GM18868 (cell line): ENCODE data around the gene ERVW-1.
"Not testable (repeated sequence)": the region's sequence is repeated elsewhere in the genome, so short reads cannot be mapped to it uniquely, and the experiment has no call there.

Source experiments
- ATAC-seq: cut with Tn5 transposase; IDR thresholded peaks from one replicate; pipeline ENCODE4 v1.9.1; 2021; ENCODE audit warnings: mild to moderate bottlenecking, moderate library complexity; ENCODE audit not compliant: unreplicated experiment

The ERVW-1 gene, protein sequence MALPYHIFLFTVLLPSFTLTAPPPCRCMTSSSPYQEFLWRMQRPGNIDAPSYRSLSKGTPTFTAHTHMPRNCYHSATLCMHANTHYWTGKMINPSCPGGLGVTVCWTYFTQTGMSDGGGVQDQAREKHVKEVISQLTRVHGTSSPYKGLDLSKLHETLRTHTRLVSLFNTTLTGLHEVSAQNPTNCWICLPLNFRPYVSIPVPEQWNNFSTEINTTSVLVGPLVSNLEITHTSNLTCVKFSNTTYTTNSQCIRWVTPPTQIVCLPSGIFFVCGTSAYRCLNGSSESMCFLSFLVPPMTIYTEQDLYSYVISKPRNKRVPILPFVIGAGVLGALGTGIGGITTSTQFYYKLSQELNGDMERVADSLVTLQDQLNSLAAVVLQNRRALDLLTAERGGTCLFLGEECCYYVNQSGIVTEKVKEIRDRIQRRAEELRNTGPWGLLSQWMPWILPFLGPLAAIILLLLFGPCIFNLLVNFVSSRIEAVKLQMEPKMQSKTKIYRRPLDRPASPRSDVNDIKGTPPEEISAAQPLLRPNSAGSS

GRCh38 chr7:92477681-92478080 lies at the start of gene ERVW-1:
ERVW-1 (minus strand) TSS chr7:92477946; CDS start chr7:92470381, 7,565 bp downstream.
- not testable (repeated sequence) for ATAC-seq

- no peak for ATAC-seq
These were observed 45.4 kb upstream of the ERVW-1 start for GRCh38 chr7:92523110-92523509.

- no peak for ATAC-seq
These were observed 42.3 kb upstream of the ERVW-1 start for GRCh38 chr7:92520024-92520423.

GRCh38 chr7:92517631-92518030 lies 39.9 kb upstream of the ERVW-1 start:
- ATAC-seq = no peak

DNA sequence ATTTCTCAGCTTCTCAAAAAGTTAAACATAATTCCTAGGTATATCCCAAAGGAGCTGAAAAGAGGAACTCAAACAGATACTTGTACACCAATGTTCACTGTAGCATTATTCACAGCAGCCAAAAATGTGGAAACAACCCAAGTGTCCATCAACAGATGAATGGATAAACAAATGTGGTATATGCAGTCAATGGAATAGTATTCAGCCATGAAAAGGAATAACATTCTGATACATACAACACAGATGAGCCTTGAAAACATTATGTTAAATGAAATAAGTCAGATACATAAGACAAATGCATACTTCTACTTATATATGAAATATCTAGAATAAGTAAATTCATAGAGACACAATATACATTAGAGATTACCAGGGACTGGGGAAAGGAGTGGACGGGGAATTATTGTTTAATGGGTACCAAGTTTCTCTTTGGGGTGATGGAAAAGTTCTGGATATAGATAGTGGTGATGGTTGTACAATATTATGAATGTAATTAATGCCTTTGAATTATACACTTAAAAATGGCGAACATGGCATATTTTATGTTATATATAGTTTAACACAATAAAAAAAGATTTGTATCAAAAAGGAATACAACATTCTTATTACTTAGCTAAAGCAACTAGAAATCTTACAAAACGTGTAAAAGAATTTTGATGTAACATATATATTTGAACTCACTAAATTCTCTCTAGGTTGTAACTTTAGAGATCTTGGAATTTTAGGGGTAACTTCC lies 35.6 kb upstream of the ERVW-1 start:
- no peak for ATAC-seq

DNA sequence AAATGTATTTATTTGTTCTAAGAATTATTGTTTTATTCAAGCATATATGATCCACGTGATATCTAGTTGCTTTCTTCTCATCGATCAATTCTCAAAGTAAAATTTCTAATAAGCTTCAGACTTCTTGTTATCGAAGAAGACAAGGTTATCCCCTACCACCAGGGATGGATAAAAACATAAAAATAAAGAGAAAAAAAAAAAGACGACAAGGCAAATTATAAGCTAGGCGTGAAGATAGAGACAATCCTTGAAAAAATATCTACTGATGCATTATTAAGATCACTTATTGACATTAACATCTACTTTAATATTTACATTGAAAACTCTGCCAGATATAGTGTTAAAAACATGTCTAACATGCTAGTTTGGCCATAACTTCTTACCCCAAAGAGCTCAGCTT lies 31.2 kb upstream of the ERVW-1 start:
- no peak for ATAC-seq

- no peak for ATAC-seq
These were observed 28.6 kb upstream of the ERVW-1 start for GRCh38 chr7:92506363-92506762.

- ATAC-seq = no peak
These were observed 26.8 kb upstream of the ERVW-1 start for GRCh38 chr7:92504563-92504962.

GRCh38 chr7:92503767-92504166 lies 26.0 kb upstream of the ERVW-1 start:
- ATAC-seq = no peak

DNA sequence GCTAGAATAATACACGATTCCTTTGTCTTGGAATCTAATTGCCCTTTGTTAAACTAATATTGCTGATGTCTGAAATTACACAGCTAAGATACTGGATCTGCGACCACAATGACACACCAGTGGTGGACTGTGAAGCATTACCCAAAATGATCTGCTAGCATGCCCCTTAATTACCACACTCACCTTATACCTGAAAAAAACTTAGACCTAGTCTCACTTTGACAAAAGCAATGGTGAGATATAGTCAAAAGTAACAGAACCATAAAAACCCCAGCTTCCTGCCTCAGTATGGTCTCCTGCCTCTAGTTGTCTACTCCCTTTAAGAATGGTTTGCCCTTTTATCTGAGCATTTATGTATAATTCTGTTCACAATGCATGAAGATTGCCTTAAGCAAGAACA lies 20.8 kb upstream of the ERVW-1 start:
- no peak for ATAC-seq

DNA sequence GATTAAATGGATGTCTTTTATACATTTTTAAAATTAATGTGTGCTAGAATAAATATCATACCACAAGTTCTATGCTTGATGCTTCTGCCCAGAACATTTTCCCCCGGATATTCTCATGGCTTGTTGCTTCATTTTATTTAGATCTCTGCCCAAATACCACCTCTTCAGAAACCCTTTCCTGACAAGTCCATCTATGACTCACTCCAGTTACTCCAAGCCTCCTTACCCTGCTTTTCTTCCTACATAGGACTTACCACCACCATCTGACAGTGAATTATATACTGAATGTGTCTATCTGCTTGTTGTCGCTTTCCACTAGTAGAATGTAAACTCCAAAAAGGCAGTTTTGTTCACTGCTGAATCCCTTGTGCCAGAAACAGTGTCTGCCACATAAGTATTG lies 19.1 kb upstream of the ERVW-1 start:
- no peak for ATAC-seq

- no peak for ATAC-seq
These were observed 11.9 kb upstream of the ERVW-1 start for GRCh38 chr7:92489634-92490033.

- no peak for ATAC-seq
These were observed 10.1 kb upstream of the ERVW-1 start for GRCh38 chr7:92487804-92488203.

DNA sequence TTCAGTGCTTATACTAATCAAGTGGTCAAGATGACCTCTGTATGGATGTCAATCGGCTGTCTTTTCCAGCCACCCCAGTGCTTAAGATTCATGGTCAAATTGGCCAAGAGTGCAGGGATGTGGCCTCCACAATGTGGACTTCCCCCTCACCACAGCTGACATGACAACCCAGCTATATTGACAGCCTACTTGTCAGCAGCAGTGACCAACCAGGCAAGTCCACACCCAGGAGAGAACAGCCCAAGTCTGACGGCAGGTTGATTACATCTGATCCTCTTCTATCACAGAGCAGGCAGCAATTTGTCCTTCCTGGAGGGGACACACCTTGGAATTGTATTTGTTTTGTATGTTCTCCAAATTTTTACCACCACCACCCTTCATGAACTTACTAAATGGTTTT lies 8.2 kb upstream of the ERVW-1 start:
- ATAC-seq = no peak

- no peak for ATAC-seq
These were observed 7.6 kb upstream of the ERVW-1 start for GRCh38 chr7:92485267-92485892.

- not testable (repeated sequence) for ATAC-seq
These were observed 6.5 kb upstream of the ERVW-1 start for GRCh38 chr7:92484226-92484625.

DNA sequence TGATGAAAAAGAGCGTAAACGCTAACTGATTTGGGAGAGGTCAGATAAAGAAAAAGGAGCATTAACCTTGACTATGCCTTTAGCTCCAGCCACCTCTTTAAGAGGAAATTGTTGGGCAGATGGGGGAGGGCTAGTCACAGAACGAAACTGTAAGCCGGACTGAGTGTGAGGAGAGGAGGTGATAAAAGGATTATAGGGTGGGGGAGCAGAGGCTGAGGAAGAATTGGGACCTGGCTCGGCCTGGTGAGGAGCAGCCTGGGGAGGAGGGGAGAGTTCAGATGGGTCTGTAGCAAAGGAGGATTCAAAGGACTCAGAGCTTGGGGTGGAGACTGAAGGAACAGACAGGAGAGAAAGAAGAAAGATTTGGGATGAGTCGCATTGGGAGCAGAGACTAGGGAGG lies 5.9 kb upstream of the ERVW-1 start:
- ATAC-seq = not testable (repeated sequence)

- not testable (repeated sequence) for ATAC-seq
These were observed 1.4 kb upstream of the ERVW-1 start for GRCh38 chr7:92479146-92479545.

GRCh38 chr7:92478711-92479110 lies 965 bp upstream of the ERVW-1 start:
- ATAC-seq = no peak

DNA sequence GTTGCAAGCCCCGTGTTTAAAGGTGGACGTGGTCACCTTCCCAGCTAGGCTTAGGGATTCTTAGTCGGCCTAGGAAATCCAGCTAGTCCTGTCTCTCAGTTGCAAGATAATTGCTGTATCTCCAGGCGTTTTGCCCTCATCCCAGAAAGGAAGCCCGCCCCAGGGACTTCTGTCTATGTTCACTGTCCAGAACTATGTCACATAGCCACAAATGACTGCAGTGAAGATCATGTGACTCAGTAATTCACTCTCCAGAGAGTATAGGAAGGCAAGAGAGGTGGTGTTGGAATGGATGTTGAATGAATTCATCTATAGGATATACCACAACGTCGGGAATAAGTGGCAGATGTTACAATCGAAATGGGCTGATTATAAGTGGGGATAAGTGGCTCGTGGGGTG lies 349 bp upstream of the ERVW-1 start:
- ATAC-seq = no peak

- ATAC-seq = not testable (repeated sequence)
These were observed 1.7 kb downstream of the ERVW-1 start for GRCh38 chr7:92475851-92476590.
